Measurements from ENCODE around the gene QDPR. TPM values are rescaled to one million over a fixed set of nuclear protein-coding genes. Genes with fewer than 3 reads are reported as not detected.

The QDPR gene
- total RNA-seq, 1 donor from 2014 or later, result 38.5 TPM

GRCh38 chr4:17489721-17490120, 22.2 kb downstream of the QDPR start:
- H3K27ac ChIP-seq, result no peak overlapping the region
- H3K36me3 ChIP-seq, result peaks cover 83% of the 10 kb centered on the region
- H3K4me3 ChIP-seq, result no peak overlapping the region
- intact Hi-C loops (cut with DNase I), result no loop called here
- ATAC-seq (no peak), DNase-seq (no peak)
- no peak for TF ChIP-seq CTCF (IDR thresholded peaks at IDR 0.05)
- H3K27me3 ChIP-seq (ENCODE audit: low read depth), result no peaks in the 10 kb centered on the region
- H3K9me3 ChIP-seq, result no peaks in the 10 kb centered on the region
- peaks cover 11% of the 10 kb centered on the region for H3K4me1 ChIP-seq

- no peak for TF ChIP-seq CTCF (IDR thresholded peaks at IDR 0.05)
- Histone ChIP-seq H3K27ac (no peak overlapping the region), H3K36me3 (peaks cover 82% of the 10 kb centered on the region), H3K9me3 (no peaks in the 10 kb centered on the region), H3K27me3 (ENCODE audit: low read depth) (no peaks in the 10 kb centered on the region), H3K4me3 (no peak overlapping the region), H3K4me1 (peaks cover 11% of the 10 kb centered on the region)
- ATAC-seq, result no peak
- no peak for DNase-seq
- intact Hi-C loops (cut with DNase I), result no loop called here
Measured at GRCh38 chr4:17489123-17489522, 22.8 kb downstream of the QDPR start.

- Histone ChIP-seq H3K4me1 (no peaks in the 10 kb centered on the region), H3K36me3 (peaks cover 33% of the 10 kb centered on the region), H3K27ac (no peak overlapping the region), H3K27me3 (ENCODE audit: low read depth) (no peaks in the 10 kb centered on the region), H3K9me3 (peaks cover 9% of the 10 kb centered on the region), H3K4me3 (no peak overlapping the region)
- DNase-seq, result no peak
- ATAC-seq, result no peak
- no peak for TF ChIP-seq CTCF (IDR thresholded peaks at IDR 0.05)
- intact Hi-C loops (cut with DNase I), result no loop called here
Measured at GRCh38 chr4:17482716-17483115, 29.2 kb downstream of the QDPR start.

- intact Hi-C loops (cut with DNase I), result no loop called here
- DNase-seq (no peak), ATAC-seq (no peak)
- TF ChIP-seq CTCF (IDR thresholded peaks at IDR 0.05), result no peak
- peaks cover 9% of the 10 kb centered on the region for H3K9me3 ChIP-seq
- no peaks in the 10 kb centered on the region for H3K27me3 ChIP-seq (ENCODE audit: low read depth)
- H3K4me1 ChIP-seq, result no peaks in the 10 kb centered on the region
- no peak overlapping the region for H3K4me3 ChIP-seq
- no peak overlapping the region for H3K27ac ChIP-seq
- peaks cover 15% of the 10 kb centered on the region for H3K36me3 ChIP-seq
Measured at GRCh38 chr4:17480955-17481354, 30.9 kb downstream of the QDPR start.

- Histone ChIP-seq H3K27me3 (ENCODE audit: low read depth) (no peaks in the 10 kb centered on the region), H3K36me3 (peaks cover 9% of the 10 kb centered on the region), H3K4me3 (no peak overlapping the region), H3K9me3 (peaks cover 9% of the 10 kb centered on the region), H3K27ac (no peak overlapping the region), H3K4me1 (no peaks in the 10 kb centered on the region)
- ATAC-seq (no peak), DNase-seq (no peak)
- no peak for TF ChIP-seq CTCF (IDR thresholded peaks at IDR 0.05)
- intact Hi-C loops (cut with DNase I), result no loop called here
Measured at GRCh38 chr4:17480210-17480927, 31.5 kb downstream of the QDPR start.
